Left ventricle myocardium inferior (tissue), 1 donor: Measurements from ENCODE around the gene CRAT. TPM values are rescaled to one million over a fixed set of nuclear protein-coding genes. Genes with fewer than 3 reads are reported as not detected.

Source experiments
- DNase-seq: peaks from one replicate; pipeline ENCODE4 v3.0.0-alpha.2; 2020
- H3K27ac ChIP-seq: fragments of 200-600 bp; replicated peaks from 2 replicates; pipeline ENCODE4 v1.8.0; 2021
- H3K27me3 ChIP-seq: fragments of 200-600 bp; 2 replicates; pipeline ENCODE4 v1.8.0; 2021; ENCODE audit warnings: low read depth
- H3K36me3 ChIP-seq: fragments of 200-600 bp; 2 replicates; pipeline ENCODE4 v1.8.0; 2021
- H3K4me1 ChIP-seq: fragments of 200-600 bp; 2 replicates; pipeline ENCODE4 v1.8.0; 2021
- H3K4me3 ChIP-seq: fragments of 200-600 bp; 2 replicates; pipeline ENCODE4 v1.8.0; 2021; ENCODE audit warnings: mild to moderate bottlenecking, moderate library complexity
- H3K9me3 ChIP-seq: fragments of 200-600 bp; replicated peaks from 2 replicates; pipeline ENCODE4 v1.8.0; 2021
- intact Hi-C: fragments of 100-400 bp; cut with micrococcal nuclease; formaldehyde crosslinking; loops from one replicate; pipeline ENCODE4 v1.11.0; 2022
- total RNA-seq: library from RNA; stranded (reverse); fragmentation: NEBNext Ultra II Directional; extraction: Animal tissue kit (Norgen Biotek cat#: 25700); gene quantifications from one replicate; pipeline ENCODE4 v1.2.1, GENCODE V29; 2021
- TF ChIP-seq, protein P1 (sequence below): fragments of 200-600 bp; IDR thresholded peaks from 2 replicates; pipeline ENCODE4 v1.8.0; 2021; ENCODE audit warnings: antibody characterized with exemption, mild to moderate bottlenecking, borderline replicate concordance
- donor health status: DM: no; HTN: yes; CAD: no; lungs with severe emphysema.

The CRAT gene
- total RNA-seq, 1 donor from 2014 or later: 85.3 TPM

DNA sequence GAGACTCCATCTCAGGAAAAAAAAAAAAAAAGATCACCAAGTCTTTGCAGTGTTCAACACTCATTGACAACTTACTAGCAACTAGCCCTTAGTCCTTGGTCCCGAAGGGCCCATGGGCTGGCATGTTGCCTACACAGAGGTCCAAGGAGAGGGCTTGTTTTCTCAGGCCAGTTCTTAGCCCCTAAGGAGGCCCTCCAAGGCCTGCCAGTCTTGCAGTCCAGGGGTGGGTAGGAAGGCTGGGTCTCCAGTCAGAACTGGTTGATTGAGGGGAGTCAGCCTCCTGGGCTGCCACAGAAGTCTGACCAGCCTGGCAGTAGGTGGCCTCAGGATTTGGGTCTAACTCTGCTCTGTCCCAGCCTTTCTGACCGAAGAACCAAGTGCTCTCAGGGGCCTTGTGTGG lies 34.7 kb upstream of the CRAT start:
- peak overlapping the region; percentile 100 for H3K27ac ChIP-seq
- intact Hi-C loops: no loop called here
- TF ChIP-seq, protein P1, sequence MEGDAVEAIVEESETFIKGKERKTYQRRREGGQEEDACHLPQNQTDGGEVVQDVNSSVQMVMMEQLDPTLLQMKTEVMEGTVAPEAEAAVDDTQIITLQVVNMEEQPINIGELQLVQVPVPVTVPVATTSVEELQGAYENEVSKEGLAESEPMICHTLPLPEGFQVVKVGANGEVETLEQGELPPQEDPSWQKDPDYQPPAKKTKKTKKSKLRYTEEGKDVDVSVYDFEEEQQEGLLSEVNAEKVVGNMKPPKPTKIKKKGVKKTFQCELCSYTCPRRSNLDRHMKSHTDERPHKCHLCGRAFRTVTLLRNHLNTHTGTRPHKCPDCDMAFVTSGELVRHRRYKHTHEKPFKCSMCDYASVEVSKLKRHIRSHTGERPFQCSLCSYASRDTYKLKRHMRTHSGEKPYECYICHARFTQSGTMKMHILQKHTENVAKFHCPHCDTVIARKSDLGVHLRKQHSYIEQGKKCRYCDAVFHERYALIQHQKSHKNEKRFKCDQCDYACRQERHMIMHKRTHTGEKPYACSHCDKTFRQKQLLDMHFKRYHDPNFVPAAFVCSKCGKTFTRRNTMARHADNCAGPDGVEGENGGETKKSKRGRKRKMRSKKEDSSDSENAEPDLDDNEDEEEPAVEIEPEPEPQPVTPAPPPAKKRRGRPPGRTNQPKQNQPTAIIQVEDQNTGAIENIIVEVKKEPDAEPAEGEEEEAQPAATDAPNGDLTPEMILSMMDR: no peak
- H3K36me3 ChIP-seq: peaks cover 29% of the 10 kb centered on the region
- no peaks in the 10 kb centered on the region for H3K27me3 ChIP-seq
- no peaks in the 10 kb centered on the region for H3K9me3 ChIP-seq
- peaks cover 93% of the 10 kb centered on the region for H3K4me1 ChIP-seq
- H3K4me3 ChIP-seq: peak overlapping the region; percentile 32
- no peak for DNase-seq

DNA sequence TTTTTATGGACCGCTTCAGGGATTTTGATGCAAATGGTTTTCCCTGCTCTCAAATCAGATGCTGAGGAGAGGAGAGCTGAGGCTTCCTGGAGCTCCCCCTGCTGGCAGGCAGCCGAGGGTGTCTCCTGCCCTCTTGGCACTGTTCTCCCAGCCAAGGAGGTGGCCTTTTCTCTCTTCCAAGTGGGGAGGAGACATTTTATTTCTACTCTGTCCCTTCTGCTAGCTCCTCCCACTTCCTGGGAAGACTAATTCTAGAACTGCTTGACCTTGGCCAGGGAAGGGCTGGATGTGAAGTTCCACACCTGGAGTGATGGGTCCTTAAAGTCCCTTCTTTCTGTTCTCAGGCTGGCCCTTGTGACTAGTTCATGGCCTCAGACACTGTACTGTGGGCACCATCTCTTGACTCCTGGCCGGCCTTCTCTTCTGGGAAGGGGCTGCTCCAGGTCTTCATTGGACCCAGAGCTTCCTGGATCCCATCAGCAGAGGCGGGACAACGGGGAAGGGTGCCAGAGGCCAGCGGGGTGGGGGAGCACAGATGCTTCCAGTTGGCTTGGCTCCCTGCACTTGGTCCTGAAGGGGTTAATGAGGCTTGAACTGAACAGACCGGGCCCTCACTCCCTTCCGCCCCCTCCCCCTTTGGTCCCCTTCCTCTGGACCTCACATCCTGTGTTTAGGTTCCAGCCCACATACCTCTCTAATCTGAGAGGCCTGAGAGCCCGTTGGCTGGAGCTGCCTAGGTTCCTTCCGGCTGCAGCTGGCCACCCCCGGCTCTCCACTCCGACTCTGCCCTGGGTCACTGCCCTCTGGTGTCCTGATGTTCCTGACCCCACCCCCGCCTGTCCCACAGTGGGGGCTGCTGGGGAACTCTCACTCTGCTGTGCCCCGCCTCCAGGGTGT lies 32.7 kb upstream of the CRAT start:
- H3K4me3 ChIP-seq: peak overlapping the region; percentile 71
- peak overlapping the region; percentile 100 for H3K27ac ChIP-seq
- peak; percentile 91 for DNase-seq
- H3K27me3 ChIP-seq: no peaks in the 10 kb centered on the region
- H3K4me1 ChIP-seq: peaks cover 97% of the 10 kb centered on the region
- no peaks in the 10 kb centered on the region for H3K9me3 ChIP-seq
- TF ChIP-seq, protein P1: peak; percentile 92
- intact Hi-C loops: no loop called here
- H3K36me3 ChIP-seq: peaks cover 19% of the 10 kb centered on the region

DNA sequence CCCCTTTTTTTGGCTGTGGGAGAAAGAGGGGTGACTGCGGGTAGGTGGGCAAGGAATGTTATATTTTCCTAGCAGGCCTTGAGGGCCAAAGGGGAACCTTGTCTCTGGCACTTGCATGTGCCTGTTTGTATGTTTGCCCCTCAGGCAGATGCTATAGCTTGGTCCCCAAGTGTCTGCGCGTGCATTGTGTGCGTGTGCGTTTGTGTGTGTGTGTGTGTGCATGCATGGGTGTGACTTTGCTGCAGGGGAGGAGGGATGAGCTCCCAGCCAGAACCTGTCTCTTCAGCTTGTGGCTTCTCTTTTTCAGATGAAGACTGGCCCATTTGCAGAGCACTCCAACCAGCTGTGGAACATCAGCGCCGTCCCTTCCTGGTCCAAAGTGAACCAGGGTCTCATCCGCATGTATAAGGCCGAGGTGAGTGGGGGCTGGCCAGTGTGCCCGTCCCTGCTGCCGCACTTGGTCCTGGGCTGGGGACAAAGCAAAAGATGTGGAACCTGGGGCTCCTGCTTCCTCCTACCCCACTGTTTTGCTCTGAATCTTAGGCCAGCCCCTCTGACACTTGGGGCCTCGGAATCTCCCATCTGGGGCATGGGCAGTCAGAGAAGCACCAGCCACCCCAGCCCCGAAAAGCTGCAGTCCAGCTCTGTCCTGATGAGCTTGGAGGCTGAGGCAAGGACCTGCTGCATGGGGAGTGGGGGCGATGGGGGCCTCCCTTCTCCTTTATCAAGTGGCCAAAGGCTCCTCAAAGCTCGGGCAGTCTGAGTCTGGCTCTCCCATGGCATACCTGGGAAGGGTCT lies 31.7 kb upstream of the CRAT start:
- no peaks in the 10 kb centered on the region for H3K27me3 ChIP-seq
- H3K36me3 ChIP-seq: peaks cover 19% of the 10 kb centered on the region
- H3K9me3 ChIP-seq: no peaks in the 10 kb centered on the region
- TF ChIP-seq, protein P1: no peak
- H3K4me3 ChIP-seq: peak overlapping the region; percentile 71
- H3K4me1 ChIP-seq: peaks cover 97% of the 10 kb centered on the region
- peak overlapping the region; percentile 100 for H3K27ac ChIP-seq
- intact Hi-C loops: no loop called here
- no peak for DNase-seq

DNA sequence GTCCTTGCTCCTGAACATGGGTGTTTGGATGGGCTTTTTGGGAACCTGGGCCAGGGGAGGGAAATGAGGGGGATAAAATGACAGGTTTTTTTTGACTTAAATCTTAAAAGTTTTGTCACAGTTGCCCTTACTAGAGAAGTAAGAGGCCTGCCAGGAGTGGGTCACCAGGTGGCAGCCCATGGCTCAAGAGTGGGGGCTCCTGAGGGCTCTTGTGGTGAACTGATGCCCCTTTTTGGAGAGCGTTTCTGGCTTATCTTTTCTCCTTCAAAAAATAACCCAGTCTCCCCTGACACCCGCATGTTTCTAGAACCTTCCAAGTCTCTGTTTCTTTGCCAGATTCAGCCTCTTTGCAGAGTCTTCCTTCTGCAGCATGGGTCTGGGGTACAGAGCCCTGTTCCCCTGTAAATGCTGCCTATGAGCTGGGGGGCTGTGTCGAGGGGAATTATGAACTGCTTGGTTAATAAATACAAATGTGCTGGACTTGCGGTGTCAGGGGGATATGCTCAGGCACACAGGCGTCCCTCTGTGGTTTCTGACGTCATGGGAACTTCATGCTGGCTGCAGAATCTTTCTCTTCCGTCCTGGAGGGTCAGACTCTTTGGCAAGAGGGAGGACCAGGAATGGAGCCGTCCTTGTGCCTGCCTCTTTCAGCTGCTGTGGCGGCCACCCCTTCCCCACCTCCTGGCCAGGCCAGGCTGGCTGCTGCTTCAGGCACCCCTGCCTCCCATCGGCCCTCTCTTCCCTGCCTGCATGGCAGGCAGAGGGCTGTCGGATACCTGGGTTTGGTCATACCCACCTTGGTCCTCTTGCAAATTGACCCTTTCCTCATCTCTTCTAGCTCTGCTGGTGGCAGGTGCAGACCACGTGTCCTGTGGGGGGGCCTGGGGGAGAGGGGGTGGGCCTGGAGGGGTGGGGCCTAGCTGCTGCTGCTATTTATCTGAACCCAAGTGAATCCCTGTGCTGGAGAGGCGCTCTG lies 30.8 kb upstream of the CRAT start:
- Histone ChIP-seq H3K27me3 (no peaks in the 10 kb centered on the region), H3K36me3 (peaks cover 29% of the 10 kb centered on the region), H3K27ac (peak overlapping the region; percentile 100), H3K4me1 (peaks cover 91% of the 10 kb centered on the region), H3K9me3 (no peaks in the 10 kb centered on the region), H3K4me3 (peak overlapping the region; percentile 71)
- TF ChIP-seq, protein P1: no peak
- intact Hi-C loops: no loop called here
- DNase-seq: peak; percentile 69
